Activated naive CD8-positive, alpha-beta T cell treated with anti-CD3 and anti-CD28 coated beads, Interleukin-2, amount 10 ng/mL, durations not matched to agents 7 days and 5 days (primary cell): ENCODE data around the gene METTL25. TPM values are rescaled to one million over a fixed set of nuclear protein-coding genes. Genes with fewer than 3 reads are reported as not detected.
A peak's percentile ranks its signal among the peaks of the same experiment; 100 is the strongest.

Source experiments
- ATAC-seq: fragments of 150-1000 bp; cut with Tn5 transposase; one replicate; pipeline ENCODE4 v1.10.0; 2021; ENCODE audit warnings: low read depth, moderate library complexity
- POLR2A ChIA-PET: fragments of 350-600 bp; sonication (Branson Sonifier 250); formaldehyde crosslinking; loops from one replicate; lab custom pipeline; 2021; ENCODE audit warnings: antibody characterized with exemption; lab: Charles Lee
- DNase-seq: peaks from one replicate; pipeline ENCODE4 v3.0.0; 2021
- H3K27ac Mint-ChIP-seq: one replicate; pipeline ENCODE4 v1.8.0; 2022; ENCODE audit warnings: mild to moderate bottlenecking, mixed read lengths
- H3K27me3 Mint-ChIP-seq: one replicate; pipeline ENCODE4 v1.8.0; 2022; ENCODE audit warnings: mild to moderate bottlenecking, moderate library complexity, mixed read lengths
- H3K36me3 Mint-ChIP-seq: one replicate; pipeline ENCODE4 v1.8.0; 2021; ENCODE audit warnings: mild to moderate bottlenecking, mixed read lengths
- H3K4me1 Mint-ChIP-seq: one replicate; pipeline ENCODE4 v1.8.0; 2021; ENCODE audit warnings: mixed read lengths
- H3K4me3 Mint-ChIP-seq: one replicate; pipeline ENCODE4 v1.8.0; 2022; ENCODE audit warnings: mild to moderate bottlenecking, moderate library complexity, mixed read lengths
- H3K9me3 Mint-ChIP-seq: one replicate; pipeline ENCODE4 v1.8.0; 2021; ENCODE audit warnings: mixed read lengths
- total RNA-seq, 2 experiments: library from RNA; stranded (reverse); gene quantifications; one replicate each; pipeline ENCODE4 v1.2.3, GENCODE V29; 2021

Gene METTL25
- total RNA-seq, 2 experiments from 2014 or later: 9.8 to 12.5 TPM

GRCh38 chr12:82361461-82361915 is 3.2 kb downstream of the METTL25 start:
- Mint-ChIP-seq H3K27me3 (no peaks in the 10 kb centered on the region), H3K36me3 (peaks cover 10% of the 10 kb centered on the region), H3K4me3 (no peak overlapping the region), H3K4me1 (peaks cover 12% of the 10 kb centered on the region), H3K27ac (no peak overlapping the region), H3K9me3 (peaks cover 2% of the 10 kb centered on the region)
- DNase-seq (no peak), ATAC-seq (no peak)
- POLR2A ChIA-PET: no interaction called here

GRCh38 chr12:82363990-82364389 is 5.7 kb downstream of the METTL25 start:
- Mint-ChIP-seq H3K36me3 (peaks cover 6% of the 10 kb centered on the region), H3K9me3 (peaks cover 2% of the 10 kb centered on the region), H3K27ac (no peak overlapping the region), H3K4me1 (peaks cover 7% of the 10 kb centered on the region), H3K4me3 (no peak overlapping the region), H3K27me3 (no peaks in the 10 kb centered on the region)
- no peak for ATAC-seq
- no peak for DNase-seq
- POLR2A ChIA-PET: no interaction called here

GRCh38 chr12:82366197-82366596 is 7.9 kb downstream of the METTL25 start:
- H3K27ac Mint-ChIP-seq: no peak overlapping the region
- DNase-seq (no peak), ATAC-seq (no peak)
- H3K27me3 Mint-ChIP-seq: no peaks in the 10 kb centered on the region
- H3K4me3 Mint-ChIP-seq: no peak overlapping the region
- H3K9me3 Mint-ChIP-seq: peaks cover 4% of the 10 kb centered on the region
- POLR2A ChIA-PET: no interaction called here
- no peaks in the 10 kb centered on the region for H3K4me1 Mint-ChIP-seq
- H3K36me3 Mint-ChIP-seq: peaks cover 11% of the 10 kb centered on the region

GRCh38 chr12:82375201-82375600 is 16.9 kb downstream of the METTL25 start:
- POLR2A ChIA-PET: no interaction called here
- Mint-ChIP-seq H3K4me1 (no peaks in the 10 kb centered on the region), H3K9me3 (peaks cover 12% of the 10 kb centered on the region), H3K27me3 (no peaks in the 10 kb centered on the region), H3K27ac (no peak overlapping the region), H3K4me3 (no peak overlapping the region), H3K36me3 (peaks cover 20% of the 10 kb centered on the region)
- DNase-seq (no peak), ATAC-seq (no peak)

GRCh38 chr12:82378997-82379396 is 20.7 kb downstream of the METTL25 start:
- POLR2A ChIA-PET: no interaction called here
- Mint-ChIP-seq H3K4me1 (no peaks in the 10 kb centered on the region), H3K27ac (peak overlapping the region; percentile 23), H3K4me3 (no peak overlapping the region), H3K9me3 (peaks cover 3% of the 10 kb centered on the region), H3K36me3 (peaks cover 3% of the 10 kb centered on the region), H3K27me3 (no peaks in the 10 kb centered on the region)
- DNase-seq (no peak), ATAC-seq (no peak)

GRCh38 chr12:82383930-82384552 is 25.7 kb downstream of the METTL25 start:
- H3K9me3 Mint-ChIP-seq: no peaks in the 10 kb centered on the region
- no peaks in the 10 kb centered on the region for H3K4me1 Mint-ChIP-seq
- H3K36me3 Mint-ChIP-seq: no peaks in the 10 kb centered on the region
- no peak overlapping the region for H3K27ac Mint-ChIP-seq
- H3K27me3 Mint-ChIP-seq: no peaks in the 10 kb centered on the region
- no peak overlapping the region for H3K4me3 Mint-ChIP-seq
- DNase-seq: no peak
- no peak for ATAC-seq
- POLR2A ChIA-PET: no interaction called here

- no peaks in the 10 kb centered on the region for H3K9me3 Mint-ChIP-seq
Measured at GRCh38 chr12:82398879-82399278, 40.5 kb downstream of the METTL25 start.

GRCh38 chr12:82400819-82401218 is 42.5 kb downstream of the METTL25 start:
- Mint-ChIP-seq H3K4me1 (no peaks in the 10 kb centered on the region), H3K27ac (no peak overlapping the region)

More at GRCh38 chr12:82398879-82399278, 40.5 kb downstream of the METTL25 start:
- H3K27me3 Mint-ChIP-seq: no peaks in the 10 kb centered on the region
- POLR2A ChIA-PET: no interaction called here
- H3K36me3 Mint-ChIP-seq: peaks cover 3% of the 10 kb centered on the region
- no peak overlapping the region for H3K27ac Mint-ChIP-seq
- DNase-seq: no peak
- no peaks in the 10 kb centered on the region for H3K4me1 Mint-ChIP-seq
- no peak overlapping the region for H3K4me3 Mint-ChIP-seq
- no peak for ATAC-seq

GRCh38 chr12:82406651-82407050 is 48.3 kb downstream of the METTL25 start:
- no peak for ATAC-seq

More at GRCh38 chr12:82400819-82401218, 42.5 kb downstream of the METTL25 start:
- Mint-ChIP-seq H3K9me3 (no peaks in the 10 kb centered on the region), H3K36me3 (peaks cover 3% of the 10 kb centered on the region), H3K4me3 (no peak overlapping the region), H3K27me3 (no peaks in the 10 kb centered on the region)
- POLR2A ChIA-PET: no interaction called here
- no peak for DNase-seq
- ATAC-seq: no peak

GRCh38 chr12:82407481-82407880 is 49.2 kb downstream of the METTL25 start:
- H3K27me3 Mint-ChIP-seq: no peaks in the 10 kb centered on the region
- peaks cover 6% of the 10 kb centered on the region for H3K36me3 Mint-ChIP-seq

More at GRCh38 chr12:82406651-82407050, 48.3 kb downstream of the METTL25 start:
- Mint-ChIP-seq H3K27me3 (no peaks in the 10 kb centered on the region), H3K36me3 (peaks cover 6% of the 10 kb centered on the region), H3K4me3 (no peak overlapping the region), H3K27ac (no peak overlapping the region), H3K9me3 (no peaks in the 10 kb centered on the region), H3K4me1 (no peaks in the 10 kb centered on the region)
- POLR2A ChIA-PET: no interaction called here
- no peak for DNase-seq

GRCh38 chr12:82408844-82409243 is 50.5 kb downstream of the METTL25 start:
- Mint-ChIP-seq H3K4me1 (no peaks in the 10 kb centered on the region), H3K27me3 (no peaks in the 10 kb centered on the region), H3K36me3 (peaks cover 5% of the 10 kb centered on the region), H3K27ac (no peak overlapping the region), H3K4me3 (no peak overlapping the region), H3K9me3 (no peaks in the 10 kb centered on the region)
- DNase-seq (no peak), ATAC-seq (no peak)
- POLR2A ChIA-PET: no interaction called here

More at GRCh38 chr12:82407481-82407880, 49.2 kb downstream of the METTL25 start:
- H3K4me1 Mint-ChIP-seq: no peaks in the 10 kb centered on the region
- ATAC-seq: no peak
- H3K9me3 Mint-ChIP-seq: no peaks in the 10 kb centered on the region
- no peak overlapping the region for H3K4me3 Mint-ChIP-seq
- H3K27ac Mint-ChIP-seq: no peak overlapping the region
- POLR2A ChIA-PET: no interaction called here
- no peak for DNase-seq

- POLR2A ChIA-PET: no interaction called here
Measured at GRCh38 chr12:82411546-82412230, 53.4 kb downstream of the METTL25 start.

GRCh38 chr12:82412246-82412645 is 53.9 kb downstream of the METTL25 start:
- no peak overlapping the region for H3K27ac Mint-ChIP-seq
- no peak overlapping the region for H3K4me3 Mint-ChIP-seq
- H3K9me3 Mint-ChIP-seq: no peaks in the 10 kb centered on the region
- H3K27me3 Mint-ChIP-seq: no peaks in the 10 kb centered on the region
- peaks cover 2% of the 10 kb centered on the region for H3K36me3 Mint-ChIP-seq
- ATAC-seq: no peak
- no peaks in the 10 kb centered on the region for H3K4me1 Mint-ChIP-seq
- POLR2A ChIA-PET: no interaction called here
- DNase-seq: no peak

More at GRCh38 chr12:82411546-82412230, 53.4 kb downstream of the METTL25 start:
- Mint-ChIP-seq H3K4me3 (no peak overlapping the region), H3K27ac (no peak overlapping the region), H3K36me3 (peaks cover 2% of the 10 kb centered on the region), H3K27me3 (no peaks in the 10 kb centered on the region), H3K4me1 (no peaks in the 10 kb centered on the region), H3K9me3 (no peaks in the 10 kb centered on the region)
- DNase-seq (no peak), ATAC-seq (no peak)

GRCh38 chr12:82414044-82414443 is 55.7 kb downstream of the METTL25 start:
- DNase-seq (no peak), ATAC-seq (no peak)
- POLR2A ChIA-PET: no interaction called here
- no peak overlapping the region for H3K27ac Mint-ChIP-seq
- no peaks in the 10 kb centered on the region for H3K27me3 Mint-ChIP-seq
- H3K9me3 Mint-ChIP-seq: peaks cover 1% of the 10 kb centered on the region
- no peaks in the 10 kb centered on the region for H3K36me3 Mint-ChIP-seq
- H3K4me1 Mint-ChIP-seq: no peaks in the 10 kb centered on the region
- no peak overlapping the region for H3K4me3 Mint-ChIP-seq
